ENCODE results near the gene DDX25.
"Not testable (repeated sequence)": the region's sequence is repeated elsewhere in the genome, so short reads cannot be mapped to it uniquely, and the experiment has no call there.

DDX25 gene

GRCh38 chr11:125910226-125910849 lies 6.0 kb downstream of the DDX25 start:
- DNase-seq, result no peak

- not testable (repeated sequence) for DNase-seq
Observed at GRCh38 chr11:125914601-125915000, 10.3 kb downstream of the DDX25 start.

GRCh38 chr11:125916683-125917347 lies 12.5 kb downstream of the DDX25 start:
- no peak for DNase-seq

GRCh38 chr11:125918140-125918840 lies 14.0 kb downstream of the DDX25 start:
- no peak for DNase-seq

GRCh38 chr11:125921042-125921441 lies 16.7 kb downstream of the DDX25 start:
- DNase-seq, result no peak

GRCh38 chr11:125922156-125922555 lies 17.8 kb downstream of the DDX25 start:
- DNase-seq, result no peak

GRCh38 chr11:125923012-125923579 lies 18.8 kb downstream of the DDX25 start:
- peak; percentile 72 for DNase-seq

GRCh38 chr11:125923633-125924032 lies 19.3 kb downstream of the DDX25 start:
- no peak for DNase-seq

GRCh38 chr11:125924384-125925007 lies 20.2 kb downstream of the DDX25 start:
- no peak for DNase-seq

GRCh38 chr11:125925247-125925740 lies 21.0 kb downstream of the DDX25 start:
- no peak for DNase-seq

GRCh38 chr11:125925804-125926203 lies 21.5 kb downstream of the DDX25 start:
- no peak for DNase-seq

GRCh38 chr11:125926682-125927081 lies 22.4 kb downstream of the DDX25 start:
- no peak for DNase-seq

- no peak for DNase-seq
Observed at GRCh38 chr11:125929445-125930075, 25.3 kb downstream of the DDX25 start.

GRCh38 chr11:125930076-125930450 lies 25.8 kb downstream of the DDX25 start:
- no peak for DNase-seq

- DNase-seq, result no peak
Observed at GRCh38 chr11:125931116-125931515, 26.8 kb downstream of the DDX25 start.

- no peak for DNase-seq
Observed at GRCh38 chr11:125931668-125932067, 27.4 kb downstream of the DDX25 start.

- no peak for DNase-seq
Observed at GRCh38 chr11:125932301-125932700, 28.0 kb downstream of the DDX25 start.

- no peak for DNase-seq
Observed at GRCh38 chr11:125933030-125933813, 28.9 kb downstream of the DDX25 start.

GRCh38 chr11:125934473-125934872 lies 30.2 kb downstream of the DDX25 start:
- no peak for DNase-seq

- no peak for DNase-seq
Observed at GRCh38 chr11:125935056-125935455, 30.7 kb downstream of the DDX25 start.

- no peak for DNase-seq
Observed at GRCh38 chr11:125935618-125936199, 31.4 kb downstream of the DDX25 start.

Data from retina (tissue), 1 donor.